A549 (cell line): Measurements from ENCODE around the gene ACTG1. TPM values are rescaled to one million over a fixed set of nuclear protein-coding genes. Genes with fewer than 3 reads are reported as not detected.

Source experiments
- ATAC-seq, 2 experiments: fragments of 200-7000 bp in 1 of 2; fragments of >200 bp in 1 of 2; cut with Nextera tagmentation in 1 of 2; cut with Tn5 transposase in 1 of 2; 3 replicates each; pipeline versions ENCODE4 v1.8.0 to v1.9.1; 2018 to 2020; ENCODE audit warnings: mild to moderate bottlenecking in 1 of 2, moderate library complexity in 1 of 2
- CTCF ChIA-PET: fragments of 300-600 bp; sonication (Branson Sonifier 250); formaldehyde crosslinking; extraction: SDS; loops from one replicate; lab custom pipeline; 2021; ENCODE audit warnings: antibody characterized with exemption, inconsistent platforms; lab: Yijun Ruan, JAX
- POLR2A ChIA-PET: fragments of 350-600 bp; formaldehyde crosslinking; extraction: SDS; loops from one replicate; lab custom pipeline; 2021; ENCODE audit warnings: antibody characterized with exemption, inconsistent platforms; lab: Yijun Ruan, JAX
- DNase-seq, 2 experiments: peaks; one replicate each; pipeline versions ENCODE4 v3.0.0 to v3.0.0-alpha.2; 2011 to 2016; ENCODE audit warnings: low read depth in 1 of 2, low spot score in 1 of 2
- FAIRE-seq: peaks from 2 replicates; lab custom pipeline; 2011; peaks lifted over from hg19 to GRCh38; lab: Jason Lieb, UNC
- H3K27ac ChIP-seq, 2 experiments: fragments of >200 bp; sonication (Bioruptor Twin); formaldehyde crosslinking; 3 replicates each; pipeline ENCODE4 v1.5.1; 2016 to 2017
- H3K4me1 ChIP-seq: fragments of >200 bp; sonication (Bioruptor Twin); formaldehyde crosslinking; 3 replicates; pipeline ENCODE4 v1.6.1; 2016
- H3K4me2 ChIP-seq: fragments of >200 bp; sonication (Bioruptor Twin); formaldehyde crosslinking; 3 replicates; pipeline ENCODE4 v1.6.1; 2016
- H3K4me3 ChIP-seq: fragments of >200 bp; sonication (Bioruptor Twin); formaldehyde crosslinking; 3 replicates; pipeline ENCODE4 v1.5.1; 2016
- H3K9me3 ChIP-seq: fragments of >200 bp; sonication (Bioruptor Twin); formaldehyde crosslinking; 3 replicates; pipeline ENCODE4 v1.6.1; 2016
- BHLHE40 ChIP-seq: IDR thresholded peaks from 2 replicates; pipeline ENCODE4 v1.6.1; 2012; ENCODE audit warnings: low read depth, low read length, inconsistent platforms
- CBX8 ChIP-seq: fragments of 200-600 bp; sonication (generic); IDR thresholded peaks from 2 replicates; pipeline ENCODE4 v1.6.1; 2016
- CEBPB ChIP-seq, 2 experiments: fragments of >200 bp in 1 of 2; sonication (Bioruptor Twin) in 1 of 2; formaldehyde crosslinking in 1 of 2; IDR thresholded peaks; 2 replicates each; pipeline ENCODE4 v1.6.1; 2012 to 2016
- CHD2 ChIP-seq: fragments of 150-350 bp; IDR thresholded peaks from 2 replicates; pipeline ENCODE4 v1.6.1; 2014; ENCODE audit warnings: low read length; ENCODE audit not compliant: partially characterized antibody
- EHF ChIP-seq: fragments of 250-450 bp; sonication (Bioruptor Pico); IDR thresholded peaks from 2 replicates; pipeline ENCODE4 v1.5.0; 2020; ENCODE audit warnings: mild to moderate bottlenecking
- ELK1 ChIP-seq: fragments of 150-350 bp; IDR thresholded peaks from 2 replicates; pipeline ENCODE4 v1.6.1; 2014; ENCODE audit warnings: low read depth, mild to moderate bottlenecking, low read length
- FOSL2 ChIP-seq, 2 experiments: fragments of 450-650 bp in 1 of 2; fragments of >200 bp in 1 of 2; sonication (Bioruptor Twin) in 1 of 2; formaldehyde crosslinking; IDR thresholded peaks; 2 replicates each; pipeline versions ENCODE4 v1.5.0 to v1.6.1; 2016 to 2020; ENCODE audit warnings: mild to moderate bottlenecking in 1 of 2, moderate library complexity in 1 of 2
- GATA3 ChIP-seq: IDR thresholded peaks from 2 replicates; pipeline ENCODE4 v1.6.1; 2012; ENCODE audit warnings: borderline replicate concordance
- HES2 ChIP-seq: fragments of >200 bp; sonication (Bioruptor Twin); formaldehyde crosslinking; IDR thresholded peaks from 2 replicates; pipeline ENCODE4 v1.6.1; 2016
- JUNB ChIP-seq: fragments of >200 bp; sonication (Bioruptor Twin); formaldehyde crosslinking; IDR thresholded peaks from 2 replicates; pipeline ENCODE4 v1.6.1; 2016
- KDM5A ChIP-seq: fragments of 200-600 bp; sonication (generic); IDR thresholded peaks from 2 replicates; pipeline ENCODE4 v1.6.1; 2016; ENCODE audit warnings: antibody characterized with exemption, mild to moderate bottlenecking
- MAX ChIP-seq: IDR thresholded peaks from 2 replicates; pipeline ENCODE4 v1.6.1; 2012
- MAZ ChIP-seq: fragments of 150-350 bp; IDR thresholded peaks from 2 replicates; pipeline ENCODE4 v1.6.1; 2014; ENCODE audit warnings: antibody characterized with exemption, low read depth, low read length, borderline replicate concordance
- NPAS2 ChIP-seq: fragments of 250-450 bp; sonication (Bioruptor Pico); IDR thresholded peaks from 2 replicates; pipeline ENCODE4 v1.8.0; 2022; ENCODE audit warnings: mild to moderate bottlenecking, moderate library complexity, borderline replicate concordance
- NR3C1 ChIP-seq: fragments of >200 bp; sonication (Bioruptor Twin); formaldehyde crosslinking; IDR thresholded peaks from 3 replicates; pipeline ENCODE4 v1.6.1; 2017
- PHF8 ChIP-seq: fragments of 200-600 bp; sonication (generic); IDR thresholded peaks from 2 replicates; pipeline ENCODE4 v1.6.1; 2016; ENCODE audit warnings: low read depth, mild to moderate bottlenecking, antibody characterized with exemption, moderate library complexity, borderline replicate concordance
- POLR2A ChIP-seq: IDR thresholded peaks from 2 replicates; pipeline ENCODE4 v1.6.1; 2012; ENCODE audit warnings: mild to moderate bottlenecking, low read length
- REST ChIP-seq: fragments of 200-600 bp; sonication (generic); IDR thresholded peaks from 2 replicates; pipeline ENCODE4 v1.6.1; 2016; ENCODE audit warnings: antibody characterized with exemption, mild to moderate bottlenecking, moderate library complexity
- RNF2 ChIP-seq: fragments of 200-600 bp; sonication (generic); IDR thresholded peaks from 2 replicates; pipeline ENCODE4 v1.6.1; 2016; ENCODE audit warnings: low read depth, mild to moderate bottlenecking, antibody characterized with exemption, moderate library complexity, borderline replicate concordance
- SMC3 ChIP-seq: fragments of >200 bp; sonication (Bioruptor Twin); formaldehyde crosslinking; IDR thresholded peaks from 3 replicates; pipeline ENCODE4 v1.6.1; 2018; ENCODE audit warnings: inconsistent platforms
- USF2 ChIP-seq: fragments of 450-650 bp; IDR thresholded peaks from 2 replicates; pipeline ENCODE4 v1.6.1; 2014; ENCODE audit warnings: antibody characterized with exemption
- ZC3H11A ChIP-seq: fragments of 450-650 bp; IDR thresholded peaks from 2 replicates; pipeline ENCODE4 v1.6.1; 2014; ENCODE audit warnings: antibody characterized with exemption, mild to moderate bottlenecking
- WGBS: methylation state at CpG from one replicate; pipeline ENCODE4 v1.1.6; 2017; ENCODE audit errors: missing lambda C conversion rate; 5-methylcytosine and 5-hydroxymethylcytosine counted together
- polyA plus RNA-seq, 4 experiments: library from polyadenylated mRNA; depleted of rRNA in 3 of 4; stranded (reverse); fragments of >200 nt; fragmentation: RNase III in 1 of 4; extraction: RNeasy Plus Mini Kit Qiagen cat#74134 plus additional on column Dnase treatment in 1 of 4; gene quantifications; 2 replicates in 3 of 4; 3 replicates in 1 of 4; pipeline ENCODE4 v1.2.3, GENCODE V29; 2011 to 2017

The ACTG1 gene
- polyA plus RNA-seq, 2 of the 4 experiments (the other 2 are of a cell fraction) = 2,042 to 7,263 TPM

GRCh38 chr17:81551458-81552243, 39.1 kb upstream of the ACTG1 start:
- 2% methylated on average over 36 of the region's 69 CpGs for WGBS
- POLR2A ChIA-PET = interaction anchor here (0.5 to 2.1 kb wide), 6 partner anchors 15 to 151 kb away, joined by 3 to 15 read pairs (median 5); partner anchors contain the start of genes ACTG1 and MRPL12
- Histone ChIP-seq H3K27ac (peak overlapping the region; percentile 84 to 97), H3K4me3 (peak overlapping the region; percentile 86), H3K4me1 (peaks cover 35% of the 10 kb centered on the region), H3K4me2 (peak overlapping the region; percentile 93), H3K9me3 (no peaks in the 10 kb centered on the region)
- peak in 1 of 2 experiments; percentile 46 for DNase-seq
- FAIRE-seq = no peak
- TF ChIP-seq MAX (peak; percentile 16; the same call in 1 of the 2 replicates), RNF2 (no peak), NR3C1 (no peak), PHF8 (peak; percentile 56; the same call in 1 of the 2 replicates)
- TF ChIP-seq, all 56 proteins: peak for 2
- peak in 1 of 2 experiments; percentile 1; a peak in 4 of 6 replicates for ATAC-seq
- CTCF ChIA-PET = interaction anchor here (0.9 to 45.0 kb wide), 9 partner anchors 7 to 299 kb away, joined by 3 to 1604 read pairs (median 12); no protein-coding TSS in a partner anchor

- FAIRE-seq (no peak), ATAC-seq (no peak), DNase-seq (no peak)
- Histone ChIP-seq H3K9me3 (no peaks in the 10 kb centered on the region), H3K4me2 (peak overlapping the region; percentile 93), H3K27ac (peak overlapping the region; percentile 84 to 97), H3K4me3 (peak overlapping the region; percentile 86), H3K4me1 (peaks cover 28% of the 10 kb centered on the region)
- TF ChIP-seq CBX8 = no peak
- ChIA-PET CTCF (interaction anchor here (1.2 to 45.0 kb wide), 5 partner anchors 8 to 64 kb away, joined by 3 to 1604 read pairs (median 28); no protein-coding TSS in a partner anchor), POLR2A (interaction anchor here (2.1 kb wide), 1 partner anchor 16 kb away, joined by 15 read pairs; no protein-coding TSS in a partner anchor)
- 90% methylated on average over 26 of the region's 27 CpGs for WGBS
These were observed 38.3 kb upstream of the ACTG1 start for GRCh38 chr17:81550830-81551457.

GRCh38 chr17:81550285-81550684, 37.7 kb upstream of the ACTG1 start:
- no peak for TF ChIP-seq BHLHE40
- TF ChIP-seq EHF (CRISPR knock-in tag) = no peak
- no peak for TF ChIP-seq USF2
- TF ChIP-seq ZC3H11A = no peak
- TF ChIP-seq GATA3 = no peak
- ChIA-PET POLR2A (no interaction called here), CTCF (interaction anchor here (0.6 to 45.0 kb wide), 5 partner anchors 9 to 267 kb away, joined by 3 to 1604 read pairs (median 28); no protein-coding TSS in a partner anchor)
- 94% methylated on average over 13 of the region's 15 CpGs for WGBS
- H3K27ac ChIP-seq = no peak overlapping the region
- no peak overlapping the region for H3K4me2 ChIP-seq
- DNase-seq (no peak), FAIRE-seq (no peak), ATAC-seq (no peak)
- peaks cover 21% of the 10 kb centered on the region for H3K4me1 ChIP-seq
- no peak overlapping the region for H3K4me3 ChIP-seq
- no peaks in the 10 kb centered on the region for H3K9me3 ChIP-seq

- H3K9me3 ChIP-seq = no peaks in the 10 kb centered on the region
- ATAC-seq (no peak), FAIRE-seq (no peak), DNase-seq (no peak)
- no peak overlapping the region for H3K4me2 ChIP-seq
- ChIA-PET POLR2A (no interaction called here), CTCF (interaction anchor here (0.6 to 45.0 kb wide), 5 partner anchors 9 to 267 kb away, joined by 3 to 1604 read pairs (median 28); no protein-coding TSS in a partner anchor)
- no peak overlapping the region for H3K27ac ChIP-seq
- 92% methylated on average over 8 of the region's 8 CpGs for WGBS
- H3K4me1 ChIP-seq = peaks cover 20% of the 10 kb centered on the region
- no peak overlapping the region for H3K4me3 ChIP-seq
- TF ChIP-seq NR3C1 (no peak), PHF8 (no peak), POLR2A (no peak), ELK1 (no peak), MAZ (no peak), SMC3 (no peak), FOSL2 (IDR thresholded peaks at IDR 0.05) (no peak), FOSL2 (CRISPR knock-in tag; IDR thresholded peaks at IDR 0.05) (no peak), HES2 (no peak), KDM5A (no peak), REST (no peak), NPAS2 (CRISPR knock-in tag) (no peak), CEBPB (IDR thresholded peaks at IDR 0.05) (no peak), CHD2 (no peak), JUNB (no peak)
These were observed 37.2 kb upstream of the ACTG1 start for GRCh38 chr17:81549826-81550225.
